ENCODE measurements around the gene CPE.
"Not testable (repeated sequence)": the region's sequence is repeated elsewhere in the genome, so short reads cannot be mapped to it uniquely, and the experiment has no call there.

CPE gene

GRCh38 chr4:165378745-165379677 is at the start of gene CPE:
TSS of gene CPE (plus strand) at chr4:165379008. CDS start at chr4:165379222, 214 bp downstream.
- peak; percentile 88 for DNase-seq (ENCODE audit: low spot score)

DNA sequence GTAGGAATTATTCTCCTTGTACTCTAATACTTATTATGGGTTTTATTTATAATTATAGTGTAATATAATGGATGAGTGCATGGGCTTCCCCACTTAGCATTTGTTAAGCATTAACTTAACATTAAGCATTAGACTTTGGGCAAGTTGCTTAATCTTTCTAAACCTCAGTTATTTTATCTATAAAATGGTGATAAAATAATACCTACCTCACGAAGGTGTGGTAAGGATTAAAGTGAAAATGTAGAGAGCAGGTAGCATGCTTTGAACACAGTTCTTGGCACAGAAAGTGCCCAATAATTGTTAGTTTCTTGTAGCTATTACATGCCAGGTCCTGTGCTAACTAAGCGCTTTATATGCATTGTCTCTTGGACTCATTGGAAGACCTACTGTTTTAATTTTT is 48.7 kb upstream of the CPE start:
- DNase-seq (ENCODE audit: low spot score) = no peak

DNA sequence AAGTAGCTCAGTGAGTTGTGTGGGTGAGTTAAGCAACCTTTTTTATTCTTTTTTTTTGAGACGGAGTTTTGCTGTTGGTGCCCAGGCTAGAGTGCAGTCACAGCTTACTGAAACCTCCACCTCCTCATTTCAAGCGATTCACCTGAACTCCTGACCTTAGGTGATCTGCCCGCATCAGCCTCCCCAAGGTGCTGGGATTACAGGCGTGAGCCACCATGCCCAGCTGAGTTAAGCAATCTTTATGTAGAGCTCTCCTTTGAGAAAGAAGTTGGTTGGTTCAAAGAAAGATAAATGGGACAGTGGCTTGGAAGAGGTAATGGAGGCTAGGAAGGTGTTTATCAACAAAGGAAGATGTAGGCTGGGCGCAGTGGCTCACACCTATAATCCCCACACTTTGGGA is 48.1 kb upstream of the CPE start:
- DNase-seq (ENCODE audit: low spot score) = no peak

DNA sequence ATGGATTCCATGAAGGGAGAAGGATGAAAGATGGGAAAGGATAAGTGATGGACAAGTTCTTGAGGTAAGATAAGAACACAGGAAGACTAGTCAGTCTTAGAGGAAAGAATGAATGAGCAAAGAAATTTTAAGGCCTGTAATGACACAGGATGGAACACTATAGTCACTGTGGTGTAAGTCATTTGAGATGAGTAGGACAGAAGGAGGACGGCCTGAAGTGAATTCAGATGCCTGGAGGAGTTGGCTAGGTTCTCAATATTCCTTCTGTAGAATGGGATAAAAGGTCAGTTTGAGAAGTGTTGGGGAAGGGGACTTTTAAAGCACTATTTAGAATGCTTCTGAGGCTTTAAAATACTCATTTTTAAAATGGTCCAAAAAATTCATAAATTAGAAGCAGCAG is 47.4 kb upstream of the CPE start:
- DNase-seq (ENCODE audit: low spot score) = no peak

- DNase-seq (ENCODE audit: low spot score) = no peak
Measured at GRCh38 chr4:165331823-165332222, 47.0 kb upstream of the CPE start.

DNA sequence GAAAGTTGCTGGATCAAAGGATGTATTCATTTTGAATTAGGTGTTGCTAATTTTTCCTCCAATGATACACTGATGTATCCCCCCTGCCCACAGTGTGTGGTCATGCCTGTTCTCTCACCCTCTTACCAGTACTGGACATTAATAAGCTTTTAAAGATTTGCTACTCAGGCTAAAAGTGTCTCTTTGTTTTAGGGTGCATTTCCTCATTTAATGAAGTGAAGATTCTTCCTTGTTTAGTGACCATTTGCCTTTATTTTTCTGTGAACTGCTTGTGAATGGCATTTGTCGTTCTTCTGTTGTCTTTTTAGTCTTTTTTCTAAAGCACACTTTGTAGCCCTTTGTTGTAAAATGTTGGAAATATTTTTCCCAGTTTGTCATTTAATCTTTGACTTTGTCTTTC is 46.3 kb upstream of the CPE start:
- DNase-seq (ENCODE audit: low spot score) = no peak

DNA sequence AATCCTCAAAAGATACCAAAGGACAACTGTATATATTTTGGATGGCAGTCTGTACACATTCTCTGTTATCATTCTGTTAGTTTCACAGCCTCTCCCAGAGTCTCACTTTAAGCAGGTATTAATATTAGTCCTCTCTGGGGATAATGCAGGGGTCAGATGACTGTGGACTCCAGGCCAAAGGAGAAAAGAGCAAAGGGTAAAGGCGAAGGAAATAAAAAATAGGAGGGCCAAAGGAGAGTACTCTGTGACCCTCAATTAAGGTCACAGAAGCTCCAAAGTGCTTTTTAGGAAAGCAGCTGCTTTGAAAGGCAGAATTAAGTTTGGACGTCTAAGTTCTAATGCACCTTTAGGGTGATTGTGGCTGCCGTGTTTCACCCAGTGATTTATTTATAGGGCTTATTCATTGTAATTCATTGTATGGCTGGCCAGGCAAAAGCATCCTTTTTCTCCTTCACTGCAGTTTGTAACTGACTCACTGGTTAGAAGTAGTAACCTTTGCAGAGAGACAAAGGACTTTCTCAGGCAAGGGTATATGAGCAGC is 43.6 kb upstream of the CPE start:
- DNase-seq (ENCODE audit: low spot score) = no peak

- DNase-seq (ENCODE audit: low spot score) = no peak
Measured at GRCh38 chr4:165336743-165337142, 42.1 kb upstream of the CPE start.

DNA sequence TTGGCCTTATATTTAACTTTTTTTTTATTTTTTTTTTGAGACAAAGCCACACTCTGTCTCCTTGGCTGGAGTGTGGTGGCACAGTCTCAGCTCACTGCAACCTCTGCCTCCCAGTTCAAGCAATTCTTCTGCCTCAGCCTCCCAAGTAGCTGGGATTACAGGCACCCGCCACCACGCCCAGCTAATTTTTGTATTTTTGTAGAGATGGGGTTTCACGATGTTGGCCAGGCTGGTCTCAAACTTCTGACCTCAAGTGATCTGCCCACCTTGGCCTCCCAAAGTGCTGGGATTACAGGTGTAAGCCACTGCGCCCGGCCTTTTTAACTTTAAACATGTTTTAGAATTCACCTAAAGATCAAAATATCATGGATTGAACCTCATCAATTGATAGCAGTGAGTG is 36.5 kb upstream of the CPE start:
- DNase-seq (ENCODE audit: low spot score) = not testable (repeated sequence)

DNA sequence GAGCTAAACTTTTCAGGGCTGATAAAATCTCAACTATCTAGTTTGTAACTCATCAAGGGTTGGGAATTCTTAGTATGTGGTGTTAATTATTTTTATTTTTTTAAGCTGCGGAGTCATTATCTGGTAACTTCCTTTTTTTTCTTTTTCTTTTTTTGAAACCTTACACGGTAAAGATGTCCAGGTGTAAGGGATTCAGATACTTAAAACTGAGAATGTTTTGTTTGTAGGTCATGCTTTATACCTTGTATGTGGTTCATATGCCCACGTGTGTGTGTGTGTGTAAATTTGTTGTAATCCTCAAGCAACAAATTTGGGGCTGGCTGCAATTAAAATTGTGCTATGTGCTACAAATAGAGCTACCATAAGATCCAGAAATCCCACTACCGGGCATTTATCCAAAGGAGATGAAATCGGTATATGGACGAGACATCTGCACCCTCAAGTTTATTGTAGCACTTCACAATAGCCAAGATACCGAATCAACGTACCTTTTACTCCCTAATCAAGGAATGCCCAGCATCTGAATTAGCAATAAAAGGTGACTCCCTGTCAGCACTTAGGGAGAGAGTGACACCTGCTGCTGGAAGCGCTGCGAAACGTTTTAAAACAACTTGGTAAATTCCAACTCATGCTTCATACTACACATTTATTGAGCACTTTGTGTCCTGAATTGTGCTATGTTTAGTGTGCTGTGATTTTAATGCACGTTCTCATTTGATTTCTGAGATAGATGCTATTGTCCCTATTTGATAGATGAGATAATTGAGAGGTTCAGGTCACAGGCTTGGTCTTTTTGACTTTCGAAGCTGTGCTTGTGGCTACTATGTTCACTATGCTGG is 35.2 kb upstream of the CPE start:
- no peak for DNase-seq (ENCODE audit: low spot score)

GRCh38 chr4:165345666-165346417 is 33.0 kb upstream of the CPE start:
- no peak for DNase-seq (ENCODE audit: low spot score)

GRCh38 chr4:165347647-165348569 is 30.9 kb upstream of the CPE start:
- no peak for DNase-seq (ENCODE audit: low spot score)

DNA sequence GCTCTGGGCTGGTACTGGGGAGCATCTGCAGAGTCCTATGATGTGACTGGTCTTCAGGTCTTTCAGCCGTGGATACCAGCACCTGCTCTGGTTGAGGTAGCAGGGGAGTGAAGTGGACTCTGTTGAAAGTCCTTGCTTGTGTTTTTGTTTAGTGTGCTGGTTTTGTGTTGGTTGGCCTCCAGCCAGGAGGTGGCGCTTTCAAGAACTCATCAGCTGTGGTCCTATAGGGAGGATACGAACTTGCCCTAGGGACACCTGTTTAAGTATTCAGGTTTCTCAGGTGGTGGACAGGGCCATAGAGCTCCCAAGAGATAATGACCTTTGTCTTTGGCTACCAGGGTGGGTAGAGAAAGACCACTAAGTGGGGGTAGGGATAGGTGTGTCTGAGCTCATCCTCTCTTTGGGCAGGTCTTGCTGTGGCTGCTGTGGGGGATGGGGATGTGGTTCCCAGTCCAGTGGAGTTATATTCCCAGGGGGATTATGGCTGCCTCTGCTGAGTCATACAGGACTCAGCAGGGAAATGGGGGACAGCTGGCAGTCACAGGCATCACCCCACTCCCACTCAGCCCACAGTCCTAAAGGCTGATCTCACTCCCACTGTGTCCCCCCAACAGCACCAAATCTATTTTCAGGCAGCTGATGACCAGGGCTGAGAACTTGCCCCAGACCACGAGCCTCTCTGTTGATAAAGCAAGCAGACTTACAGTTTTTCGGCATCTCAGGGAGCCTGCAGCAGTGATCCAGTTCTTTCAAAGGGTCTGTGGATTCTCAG is 27.3 kb upstream of the CPE start:
- no peak for DNase-seq (ENCODE audit: low spot score)

GRCh38 chr4:165355900-165356300 is 22.9 kb upstream of the CPE start:
- peak; percentile 62 for DNase-seq (ENCODE audit: low spot score)

DNA sequence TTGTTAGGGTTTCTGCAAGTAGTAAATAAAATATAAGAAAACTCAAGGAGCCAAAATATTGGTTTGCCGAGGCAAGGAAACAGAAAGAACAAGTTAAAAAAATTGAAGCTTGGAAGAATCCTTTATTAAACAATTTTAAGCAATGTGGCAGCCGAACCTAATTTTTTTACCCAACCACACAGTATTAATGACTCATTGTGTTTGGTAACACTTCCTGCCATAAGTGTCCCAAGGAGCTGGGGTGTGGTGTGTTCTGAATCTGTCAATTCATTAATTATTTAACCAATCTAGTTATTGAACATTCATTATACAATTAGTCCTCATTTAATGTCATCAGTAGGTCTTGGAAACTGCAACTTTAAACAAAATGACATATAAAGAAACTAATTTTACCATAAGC is 19.3 kb upstream of the CPE start:
- DNase-seq (ENCODE audit: low spot score) = no peak

- DNase-seq (ENCODE audit: low spot score) = no peak
Measured at GRCh38 chr4:165360041-165360695, 18.6 kb upstream of the CPE start.

DNA sequence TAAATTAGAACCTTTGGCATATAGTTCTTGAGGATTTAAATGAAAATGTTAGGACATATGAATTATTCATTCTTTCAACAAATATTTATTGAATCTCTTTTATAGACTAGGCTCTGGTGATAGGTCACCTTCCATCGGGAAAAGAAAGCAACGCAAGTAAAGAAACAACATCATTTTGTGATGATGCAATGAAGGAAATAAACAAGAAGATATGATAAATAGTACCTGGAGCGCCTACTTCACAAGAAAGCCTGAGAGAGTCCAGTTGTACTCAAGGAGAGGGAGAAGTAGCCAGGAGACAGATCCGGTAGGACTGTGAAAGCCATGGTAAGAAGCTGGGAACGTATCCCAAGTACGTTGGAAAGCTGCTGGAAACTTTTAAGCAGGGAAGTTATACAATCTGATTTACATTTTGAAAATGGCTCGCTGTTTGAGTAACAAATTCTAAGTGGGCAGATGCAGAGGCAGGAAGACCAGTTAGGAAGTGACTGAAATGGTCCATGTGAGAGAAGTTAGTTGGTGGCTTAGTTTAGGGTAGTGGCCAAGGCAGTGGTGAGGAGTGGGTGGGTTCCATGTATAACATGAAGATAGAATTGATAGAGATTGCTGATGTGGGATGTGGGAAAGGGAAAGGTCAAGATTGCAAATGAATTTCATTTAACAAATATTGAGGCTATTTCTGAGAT is 17.7 kb upstream of the CPE start:
- no peak for DNase-seq (ENCODE audit: low spot score)

DNA sequence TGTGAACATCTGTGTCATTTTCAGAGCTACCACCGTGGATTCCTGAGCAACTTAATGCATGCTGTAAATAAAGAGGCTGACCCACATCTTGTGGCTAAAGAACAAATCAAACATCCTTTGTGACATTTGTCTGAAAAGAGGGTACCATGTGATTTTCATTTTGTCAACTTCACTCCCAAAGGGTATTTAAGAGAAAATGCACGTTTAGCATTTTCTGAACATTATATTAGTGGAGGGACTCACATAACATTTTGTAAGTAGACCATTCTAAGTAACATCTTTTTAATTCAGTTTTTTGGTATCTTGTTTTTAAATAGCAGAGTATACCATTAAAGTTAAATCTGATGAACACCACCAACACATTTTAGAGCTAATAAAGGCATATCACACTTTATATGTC is 17.0 kb upstream of the CPE start:
- DNase-seq (ENCODE audit: low spot score) = no peak

DNA sequence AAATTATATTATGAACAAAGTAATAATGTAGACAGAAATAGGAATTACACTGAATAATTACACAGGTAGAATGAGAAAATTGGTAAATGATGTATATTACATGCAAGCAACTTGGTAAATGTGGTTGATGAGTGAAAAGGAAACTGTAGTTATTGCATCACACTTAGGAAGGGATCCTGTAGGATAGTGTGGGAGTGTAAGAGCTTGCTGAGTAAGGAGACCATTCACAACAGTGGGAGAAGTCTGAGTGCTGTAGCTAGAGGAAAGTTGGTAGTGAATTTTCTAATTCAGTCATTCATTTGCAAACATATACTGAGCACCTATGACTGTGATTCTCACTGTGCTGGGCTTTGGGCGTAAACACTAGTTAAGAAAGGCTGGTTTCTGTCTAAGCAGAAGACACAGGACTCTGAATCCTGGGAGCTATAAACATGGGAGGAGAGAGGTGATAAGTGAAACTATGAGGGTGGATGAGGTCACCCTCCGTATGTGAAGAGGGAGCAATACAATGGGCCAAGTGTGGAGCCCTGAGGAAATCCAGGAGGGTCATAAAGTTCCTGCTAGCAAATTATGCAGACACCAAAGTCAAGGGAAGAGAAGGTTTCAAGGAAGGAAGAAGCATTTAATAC is 14.2 kb upstream of the CPE start:
- DNase-seq (ENCODE audit: low spot score) = no peak

Data from ecto neural progenitor cell (in vitro differentiated cells).